A549 (cell line): Measurements from ENCODE around the gene MFAP4. TPM values are rescaled to one million over a fixed set of nuclear protein-coding genes. Genes with fewer than 3 reads are reported as not detected.

Experiments
- ATAC-seq, 2 experiments: fragments of 200-7000 bp in 1 of 2; fragments of >200 bp in 1 of 2; cut with Nextera tagmentation in 1 of 2; cut with Tn5 transposase in 1 of 2; 3 replicates each; pipeline versions ENCODE4 v1.8.0 to v1.9.1; 2018 to 2020; ENCODE audit warnings: mild to moderate bottlenecking in 1 of 2, moderate library complexity in 1 of 2
- CTCF ChIA-PET: fragments of 300-600 bp; sonication (Branson Sonifier 250); formaldehyde crosslinking; extraction: SDS; loops from one replicate; lab custom pipeline; 2021; ENCODE audit warnings: antibody characterized with exemption, inconsistent platforms; lab: Yijun Ruan, JAX
- POLR2A ChIA-PET: fragments of 350-600 bp; formaldehyde crosslinking; extraction: SDS; loops from one replicate; lab custom pipeline; 2021; ENCODE audit warnings: antibody characterized with exemption, inconsistent platforms; lab: Yijun Ruan, JAX
- DNase-seq, 2 experiments: peaks; one replicate each; pipeline versions ENCODE4 v3.0.0 to v3.0.0-alpha.2; 2011 to 2016; ENCODE audit warnings: low read depth in 1 of 2, low spot score in 1 of 2
- FAIRE-seq: peaks from 2 replicates; lab custom pipeline; 2011; peaks lifted over from hg19 to GRCh38; lab: Jason Lieb, UNC
- H3K27ac ChIP-seq, 2 experiments: fragments of >200 bp; sonication (Bioruptor Twin); formaldehyde crosslinking; 3 replicates each; pipeline ENCODE4 v1.5.1; 2016 to 2017
- H3K4me1 ChIP-seq: fragments of >200 bp; sonication (Bioruptor Twin); formaldehyde crosslinking; 3 replicates; pipeline ENCODE4 v1.6.1; 2016
- H3K4me2 ChIP-seq: fragments of >200 bp; sonication (Bioruptor Twin); formaldehyde crosslinking; 3 replicates; pipeline ENCODE4 v1.6.1; 2016
- H3K4me3 ChIP-seq: fragments of >200 bp; sonication (Bioruptor Twin); formaldehyde crosslinking; 3 replicates; pipeline ENCODE4 v1.5.1; 2016
- H3K9me3 ChIP-seq: fragments of >200 bp; sonication (Bioruptor Twin); formaldehyde crosslinking; 3 replicates; pipeline ENCODE4 v1.6.1; 2016
- ATOH8 ChIP-seq: fragments of 250-450 bp; sonication (Bioruptor Pico); IDR thresholded peaks from 2 replicates; pipeline ENCODE4 v1.5.0; 2020; ENCODE audit warnings: low read depth, mild to moderate bottlenecking, moderate library complexity
- CBX2 ChIP-seq: fragments of 200-600 bp; sonication (generic); IDR thresholded peaks from 2 replicates; pipeline ENCODE4 v1.6.1; 2016; ENCODE audit warnings: low read depth, mild to moderate bottlenecking, borderline replicate concordance
- EHMT2 ChIP-seq: fragments of 200-600 bp; sonication (generic); IDR thresholded peaks from 2 replicates; pipeline ENCODE4 v1.6.1; 2016; ENCODE audit warnings: antibody characterized with exemption, low read depth, mild to moderate bottlenecking, moderate library complexity
- ESRRA ChIP-seq: fragments of 150-350 bp; IDR thresholded peaks from 2 replicates; pipeline ENCODE4 v1.6.1; 2014; ENCODE audit warnings: mild to moderate bottlenecking, low read length, borderline replicate concordance
- FOSB ChIP-seq: fragments of 250-450 bp; sonication (Bioruptor Pico); IDR thresholded peaks from 2 replicates; pipeline ENCODE4 v1.5.0; 2020; ENCODE audit warnings: mild to moderate bottlenecking, moderate library complexity
- GATA3 ChIP-seq: IDR thresholded peaks from 2 replicates; pipeline ENCODE4 v1.6.1; 2012; ENCODE audit warnings: borderline replicate concordance
- HES2 ChIP-seq: fragments of >200 bp; sonication (Bioruptor Twin); formaldehyde crosslinking; IDR thresholded peaks from 2 replicates; pipeline ENCODE4 v1.6.1; 2016
- HEYL ChIP-seq: fragments of 250-450 bp; sonication (Bioruptor Pico); IDR thresholded peaks from 2 replicates; pipeline ENCODE4 v1.8.0; 2021; ENCODE audit warnings: mild to moderate bottlenecking, moderate library complexity
- JUN ChIP-seq, 2 experiments: fragments of >200 bp; sonication (Bioruptor Twin); formaldehyde crosslinking; IDR thresholded peaks; 2 replicates in 1 of 2; 3 replicates in 1 of 2; pipeline ENCODE4 v1.6.1; 2016 to 2017
- PHF8 ChIP-seq: fragments of 200-600 bp; sonication (generic); IDR thresholded peaks from 2 replicates; pipeline ENCODE4 v1.6.1; 2016; ENCODE audit warnings: low read depth, mild to moderate bottlenecking, antibody characterized with exemption, moderate library complexity, borderline replicate concordance
- POLR2A ChIP-seq: IDR thresholded peaks from 2 replicates; pipeline ENCODE4 v1.6.1; 2012; ENCODE audit warnings: mild to moderate bottlenecking, low read length
- RAD21 ChIP-seq, 2 experiments: fragments of >200 bp in 1 of 2; sonication (Bioruptor Twin) in 1 of 2; formaldehyde crosslinking in 1 of 2; IDR thresholded peaks in 1 of 2; conservative IDR thresholded peaks in 1 of 2; 2 replicates in 1 of 2; 3 replicates in 1 of 2; pipeline ENCODE4 v1.6.1; 2012 to 2018; ENCODE audit warnings: inconsistent platforms in 1 of 2
- RARB ChIP-seq: fragments of 250-450 bp; sonication (Bioruptor Pico); IDR thresholded peaks from 2 replicates; pipeline ENCODE4 v1.8.0; 2021; ENCODE audit warnings: mild to moderate bottlenecking, moderate library complexity
- RNF2 ChIP-seq: fragments of 200-600 bp; sonication (generic); IDR thresholded peaks from 2 replicates; pipeline ENCODE4 v1.6.1; 2016; ENCODE audit warnings: low read depth, mild to moderate bottlenecking, antibody characterized with exemption, moderate library complexity, borderline replicate concordance
- SREBF2 ChIP-seq: fragments of 450-650 bp; IDR thresholded peaks from 2 replicates; pipeline ENCODE4 v1.6.1; 2014; ENCODE audit warnings: mild to moderate bottlenecking, moderate library complexity
- whole genome bisulfite sequencing: methylation state at CpG from one replicate; pipeline ENCODE4 v1.1.6; 2017; ENCODE audit errors: missing lambda C conversion rate; 5-methylcytosine and 5-hydroxymethylcytosine counted together
- polyA plus RNA-seq, 4 experiments: library from polyadenylated mRNA; depleted of rRNA in 3 of 4; stranded (reverse); fragments of >200 nt; fragmentation: RNase III in 1 of 4; extraction: RNeasy Plus Mini Kit Qiagen cat#74134 plus additional on column Dnase treatment in 1 of 4; gene quantifications; 2 replicates in 3 of 4; 3 replicates in 1 of 4; pipeline ENCODE4 v1.2.3, GENCODE V29; 2011 to 2017
- TF ChIP-seq, protein P1 (sequence below): fragments of >200 bp; sonication (Bioruptor Twin); formaldehyde crosslinking; IDR thresholded peaks from 3 replicates; pipeline ENCODE4 v1.5.1; 2016

The MFAP4 gene
- polyA plus RNA-seq, 2 of the 4 experiments (the other 2 are of a cell fraction) = 0.13 TPM; not detected in 1

- TF ChIP-seq HEYL (CRISPR knock-in tag) (no peak), GATA3 (no peak), FOSB (no peak), RAD21 (conservative IDR thresholded peaks at IDR 0.05 in 1 of 2, IDR thresholded peaks at IDR 0.05 in 1 of 2) (peak; percentile 44 to 51; a peak in 4 of 5 replicates), ATOH8 (no peak), PHF8 (no peak), CBX2 (no peak), RNF2 (no peak)
- TF ChIP-seq, protein P1, sequence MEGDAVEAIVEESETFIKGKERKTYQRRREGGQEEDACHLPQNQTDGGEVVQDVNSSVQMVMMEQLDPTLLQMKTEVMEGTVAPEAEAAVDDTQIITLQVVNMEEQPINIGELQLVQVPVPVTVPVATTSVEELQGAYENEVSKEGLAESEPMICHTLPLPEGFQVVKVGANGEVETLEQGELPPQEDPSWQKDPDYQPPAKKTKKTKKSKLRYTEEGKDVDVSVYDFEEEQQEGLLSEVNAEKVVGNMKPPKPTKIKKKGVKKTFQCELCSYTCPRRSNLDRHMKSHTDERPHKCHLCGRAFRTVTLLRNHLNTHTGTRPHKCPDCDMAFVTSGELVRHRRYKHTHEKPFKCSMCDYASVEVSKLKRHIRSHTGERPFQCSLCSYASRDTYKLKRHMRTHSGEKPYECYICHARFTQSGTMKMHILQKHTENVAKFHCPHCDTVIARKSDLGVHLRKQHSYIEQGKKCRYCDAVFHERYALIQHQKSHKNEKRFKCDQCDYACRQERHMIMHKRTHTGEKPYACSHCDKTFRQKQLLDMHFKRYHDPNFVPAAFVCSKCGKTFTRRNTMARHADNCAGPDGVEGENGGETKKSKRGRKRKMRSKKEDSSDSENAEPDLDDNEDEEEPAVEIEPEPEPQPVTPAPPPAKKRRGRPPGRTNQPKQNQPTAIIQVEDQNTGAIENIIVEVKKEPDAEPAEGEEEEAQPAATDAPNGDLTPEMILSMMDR = peak; percentile 58
These were observed 48.7 kb downstream of the MFAP4 start (continued) for GRCh38 chr17:19338031-19338990.

DNA sequence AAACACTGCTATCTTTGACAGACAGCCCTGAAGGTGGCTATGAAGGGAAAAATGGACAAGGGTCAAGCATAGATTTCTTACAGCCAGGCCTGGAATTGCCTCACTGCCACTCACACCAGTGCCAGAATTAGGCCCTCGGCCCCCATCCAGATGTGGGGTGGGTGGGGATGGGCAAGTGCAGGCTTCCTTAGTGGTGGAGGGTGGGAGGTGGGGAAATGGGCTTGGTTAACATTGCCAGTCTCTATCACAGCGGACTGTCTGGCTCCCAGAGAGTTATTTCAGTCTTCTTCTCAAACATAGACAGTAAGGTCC, 49.3 kb downstream of the MFAP4 start:
- Histone ChIP-seq H3K4me2 (no peak overlapping the region), H3K4me1 (peaks cover 5% of the 10 kb centered on the region; the same call in 2 of the 3 replicates), H3K27ac (peak overlapping the region in 1 of 2 experiments; percentile 17; a peak in 1 of 6 replicates), H3K4me3 (no peak overlapping the region), H3K9me3 (no peaks in the 10 kb centered on the region)
- WGBS = 85% methylated on average over 1 of the region's 2 CpGs
- POLR2A ChIA-PET = no interaction called here
- TF ChIP-seq HES2 (no peak), JUN (IDR thresholded peaks at IDR 0.05) (0 out of 5 replicates have a peak, but pooled peaks of 1 of the 2 experiments have one; percentile 15)
- CTCF ChIA-PET = interaction anchor here (1.1 to 2.6 kb wide), 12 partner anchors 8 to 99 kb away, joined by 3 to 12 read pairs (median 6); partner anchors contain the start of gene B9D1
- ATAC-seq = no peak; a peak in 1 of 6 replicates
- no peak for DNase-seq
- no peak for FAIRE-seq

DNA sequence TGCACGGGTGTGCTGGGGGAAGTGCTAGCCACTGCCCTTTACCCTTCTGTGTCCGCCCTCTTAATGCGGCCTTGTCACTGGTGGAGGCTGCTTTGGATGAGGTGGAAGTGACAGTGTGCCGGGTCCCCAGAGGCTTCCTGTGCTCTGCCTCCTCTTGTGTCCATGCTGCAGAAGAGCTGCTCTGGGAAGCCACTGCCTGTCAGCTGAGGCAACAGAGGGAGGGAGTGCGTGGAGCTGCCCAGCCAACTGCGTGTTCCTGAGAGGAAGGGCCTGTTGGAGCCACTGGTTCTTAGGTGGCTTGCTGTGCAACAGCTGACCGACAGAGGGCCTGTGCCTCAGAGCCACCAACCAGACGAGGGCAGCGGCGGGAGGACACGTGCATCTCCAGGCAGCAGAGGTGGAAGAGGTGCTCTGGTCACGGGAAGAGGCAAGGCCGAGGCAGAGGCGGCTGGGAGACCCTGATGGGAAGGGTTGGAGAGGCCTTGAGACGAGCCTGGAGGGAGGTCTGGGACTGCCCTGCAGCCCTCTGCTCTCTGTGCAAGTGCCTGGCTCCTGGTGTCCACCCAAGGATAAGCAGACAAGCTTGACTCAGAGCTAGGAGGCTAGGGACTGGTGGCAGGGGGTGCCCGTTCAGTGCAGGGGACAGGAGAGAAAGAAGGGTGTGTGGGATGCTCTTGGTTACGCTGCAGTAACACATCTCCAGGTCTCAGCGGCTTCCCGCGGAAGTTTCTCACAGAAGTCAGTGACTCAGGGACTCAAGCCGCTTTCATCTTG, 49.9 kb downstream of the MFAP4 start:
- Histone ChIP-seq H3K4me1 (peaks cover 5% of the 10 kb centered on the region; the same call in 2 of the 3 replicates), H3K27ac (peak overlapping the region in 1 of 2 experiments; percentile 17; a peak in 1 of 6 replicates), H3K4me3 (no peak overlapping the region), H3K4me2 (no peak overlapping the region)
- FAIRE-seq (no peak), ATAC-seq (peak; percentile 19 to 49; a peak in 5 of 6 replicates), DNase-seq (peak in 1 of 2 experiments; percentile 39)
- CTCF ChIA-PET = interaction anchor here (0.5 to 2.6 kb wide), 13 partner anchors 9 to 455 kb away, joined by 3 to 12 read pairs (median 6); partner anchors contain the start of gene B9D1
- POLR2A ChIA-PET = no interaction called here
- TF ChIP-seq ESRRA (no peak), SREBF2 (no peak), POLR2A (0 out of 2 replicates have a peak, but pooled peaks have one; percentile 3), RARB (CRISPR knock-in tag) (no peak), EHMT2 (no peak)
- TF ChIP-seq, all 56 proteins: peak for 1
- no peaks in the 10 kb centered on the region for H3K9me3 ChIP-seq
- 81% methylated on average over 21 of the region's 21 CpGs for WGBS
